Ishikawa (cell line): Measurements from ENCODE around the gene CACNB2.

Experiments used
- CEBPB ChIP-seq: IDR thresholded peaks from 2 replicates; pipeline ENCODE4 v1.6.1; 2012
- CREB1 ChIP-seq: IDR thresholded peaks from 2 replicates; pipeline ENCODE4 v1.6.1; 2012; ENCODE audit warnings: low read depth
- EGR1 ChIP-seq: IDR thresholded peaks from 2 replicates; pipeline ENCODE4 v1.6.1; 2012
- EP300 ChIP-seq: IDR thresholded peaks from 2 replicates; pipeline ENCODE4 v1.6.1; 2012; ENCODE audit warnings: borderline replicate concordance
- FOXM1 ChIP-seq: IDR thresholded peaks from 2 replicates; pipeline ENCODE4 v1.6.1; 2012; ENCODE audit warnings: low read depth, borderline replicate concordance
- NFIC ChIP-seq: IDR thresholded peaks from 2 replicates; pipeline ENCODE4 v1.6.1; 2012
- RAD21 ChIP-seq: IDR thresholded peaks from 2 replicates; pipeline ENCODE4 v1.6.1; 2012; ENCODE audit warnings: low read depth
- TAF1 ChIP-seq: IDR thresholded peaks from 2 replicates; pipeline ENCODE4 v1.6.1; 2012; ENCODE audit warnings: low read depth, mild to moderate bottlenecking
- TCF12 ChIP-seq: IDR thresholded peaks from 2 replicates; pipeline ENCODE4 v1.6.1; 2012; ENCODE audit warnings: low read depth
- TEAD4 ChIP-seq: IDR thresholded peaks from 2 replicates; pipeline ENCODE4 v1.6.1; 2012
- YY1 ChIP-seq: IDR thresholded peaks from 2 replicates; pipeline ENCODE4 v1.6.1; 2012; ENCODE audit warnings: low read depth
- ZBTB7A ChIP-seq: IDR thresholded peaks from 2 replicates; pipeline ENCODE4 v1.6.1; 2012; ENCODE audit warnings: low read depth
- TF ChIP-seq, protein P1 (sequence below): IDR thresholded peaks from 2 replicates; pipeline ENCODE4 v1.6.1; 2012; ENCODE audit warnings: low read depth, mild to moderate bottlenecking
- TF ChIP-seq, protein P2 (sequence below): IDR thresholded peaks from 2 replicates; pipeline ENCODE4 v1.6.1; 2012

DNA sequence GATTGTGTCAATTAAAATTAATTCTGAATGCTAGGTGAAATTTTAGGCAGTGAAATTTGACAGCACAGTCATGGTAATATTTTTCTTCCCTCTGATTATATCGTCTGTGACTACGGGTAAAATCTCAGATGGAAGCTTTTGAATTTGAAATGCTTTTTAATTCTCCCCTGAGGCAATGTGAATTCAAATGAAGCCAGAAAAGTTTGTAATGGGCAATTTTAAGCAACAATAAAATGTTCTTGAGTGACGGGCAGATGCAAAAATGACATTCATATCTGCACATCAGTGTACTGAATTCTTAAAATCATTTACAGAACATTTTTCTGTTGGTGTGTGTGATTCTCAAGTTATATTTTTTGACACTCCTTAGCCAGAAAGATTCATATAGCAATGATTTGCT is 376.6 kb downstream of the CACNB2 start:
- TF ChIP-seq EP300 (no peak), NFIC (no peak), TEAD4 (no peak), YY1 (no peak), EGR1 (no peak), CEBPB (no peak), TCF12 (no peak), RAD21 (no peak), FOXM1 (no peak), TAF1 (no peak), ZBTB7A (no peak), CREB1 (no peak)
- TF ChIP-seq, protein P1, sequence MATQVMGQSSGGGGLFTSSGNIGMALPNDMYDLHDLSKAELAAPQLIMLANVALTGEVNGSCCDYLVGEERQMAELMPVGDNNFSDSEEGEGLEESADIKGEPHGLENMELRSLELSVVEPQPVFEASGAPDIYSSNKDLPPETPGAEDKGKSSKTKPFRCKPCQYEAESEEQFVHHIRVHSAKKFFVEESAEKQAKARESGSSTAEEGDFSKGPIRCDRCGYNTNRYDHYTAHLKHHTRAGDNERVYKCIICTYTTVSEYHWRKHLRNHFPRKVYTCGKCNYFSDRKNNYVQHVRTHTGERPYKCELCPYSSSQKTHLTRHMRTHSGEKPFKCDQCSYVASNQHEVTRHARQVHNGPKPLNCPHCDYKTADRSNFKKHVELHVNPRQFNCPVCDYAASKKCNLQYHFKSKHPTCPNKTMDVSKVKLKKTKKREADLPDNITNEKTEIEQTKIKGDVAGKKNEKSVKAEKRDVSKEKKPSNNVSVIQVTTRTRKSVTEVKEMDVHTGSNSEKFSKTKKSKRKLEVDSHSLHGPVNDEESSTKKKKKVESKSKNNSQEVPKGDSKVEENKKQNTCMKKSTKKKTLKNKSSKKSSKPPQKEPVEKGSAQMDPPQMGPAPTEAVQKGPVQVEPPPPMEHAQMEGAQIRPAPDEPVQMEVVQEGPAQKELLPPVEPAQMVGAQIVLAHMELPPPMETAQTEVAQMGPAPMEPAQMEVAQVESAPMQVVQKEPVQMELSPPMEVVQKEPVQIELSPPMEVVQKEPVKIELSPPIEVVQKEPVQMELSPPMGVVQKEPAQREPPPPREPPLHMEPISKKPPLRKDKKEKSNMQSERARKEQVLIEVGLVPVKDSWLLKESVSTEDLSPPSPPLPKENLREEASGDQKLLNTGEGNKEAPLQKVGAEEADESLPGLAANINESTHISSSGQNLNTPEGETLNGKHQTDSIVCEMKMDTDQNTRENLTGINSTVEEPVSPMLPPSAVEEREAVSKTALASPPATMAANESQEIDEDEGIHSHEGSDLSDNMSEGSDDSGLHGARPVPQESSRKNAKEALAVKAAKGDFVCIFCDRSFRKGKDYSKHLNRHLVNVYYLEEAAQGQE: no peak
- TF ChIP-seq, protein P2, sequence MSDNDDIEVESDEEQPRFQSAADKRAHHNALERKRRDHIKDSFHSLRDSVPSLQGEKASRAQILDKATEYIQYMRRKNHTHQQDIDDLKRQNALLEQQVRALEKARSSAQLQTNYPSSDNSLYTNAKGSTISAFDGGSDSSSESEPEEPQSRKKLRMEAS: no peak
